ENCODE data around the gene ASCL2.

- no peak for TF ChIP-seq EZH2 (IDR thresholded peaks at IDR 0.05)
- TF ChIP-seq CTCF (IDR thresholded peaks at IDR 0.05), result no peak
- TF ChIP-seq EZH2phosphoT487 (IDR thresholded peaks at IDR 0.05), result no peak
Observed at GRCh38 chr11:2309251-2310072, 39.1 kb upstream of the ASCL2 start.
